ENCODE measurements around the gene DOCK4.

The DOCK4 gene

DNA sequence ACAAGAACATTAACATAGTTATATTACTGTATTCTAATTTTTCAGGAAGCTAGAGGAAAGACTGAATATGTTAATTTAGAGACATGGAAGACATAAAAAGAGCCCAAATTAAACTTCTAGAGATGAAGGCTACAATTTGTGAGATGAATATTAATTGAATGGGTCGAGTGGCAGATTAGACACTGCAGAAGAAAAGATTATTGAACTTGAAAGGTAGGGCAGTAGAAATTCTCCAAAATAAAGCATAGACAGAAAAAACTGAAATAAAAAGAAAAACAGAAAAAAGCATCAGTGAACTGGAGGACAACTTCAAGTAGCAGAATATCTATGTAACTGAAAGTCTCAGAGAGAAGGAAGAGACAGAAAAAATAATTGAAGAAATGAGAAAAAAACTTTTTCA lies 369.6 kb downstream of the DOCK4 start:
- no peak for DNase-seq

DNA sequence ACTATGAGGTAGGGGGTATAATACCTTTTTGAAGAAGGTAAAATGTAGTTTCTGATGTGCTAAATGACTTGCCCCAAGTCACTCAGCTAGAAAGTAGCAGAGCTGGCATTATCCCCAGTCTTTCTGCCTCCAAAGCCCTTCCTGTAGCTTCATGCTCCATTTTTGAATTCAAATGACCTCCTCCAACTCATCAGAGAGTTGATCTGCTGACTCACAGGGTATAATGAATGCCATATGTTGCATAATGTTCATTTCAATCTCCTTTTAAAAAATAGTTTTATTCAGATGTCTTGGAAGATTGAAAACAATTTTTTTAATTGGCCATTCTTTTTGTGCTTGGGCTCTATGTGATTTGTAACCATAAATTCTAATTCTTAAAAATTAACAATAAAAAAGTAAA lies 371.1 kb downstream of the DOCK4 start:
- DNase-seq: no peak

DNA sequence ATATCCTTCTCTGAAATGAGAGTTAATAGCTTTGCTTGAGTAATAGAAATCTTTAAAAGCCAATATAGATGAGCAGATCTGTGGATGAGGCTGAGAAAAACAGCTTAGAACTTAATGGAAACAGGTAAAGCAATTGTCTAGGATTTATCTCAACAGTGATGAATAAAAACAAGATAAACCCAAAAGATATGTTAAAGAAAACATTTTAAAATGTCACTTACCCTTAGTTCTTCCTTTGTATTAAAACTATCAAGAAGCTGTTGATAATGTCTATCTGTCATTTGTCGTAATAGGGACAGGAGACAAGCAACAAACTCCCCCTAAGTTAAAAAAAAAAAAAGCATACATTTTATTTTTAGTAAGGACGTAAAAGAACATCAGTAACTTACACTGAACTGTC lies 371.8 kb downstream of the DOCK4 start:
- DNase-seq: no peak

DNA sequence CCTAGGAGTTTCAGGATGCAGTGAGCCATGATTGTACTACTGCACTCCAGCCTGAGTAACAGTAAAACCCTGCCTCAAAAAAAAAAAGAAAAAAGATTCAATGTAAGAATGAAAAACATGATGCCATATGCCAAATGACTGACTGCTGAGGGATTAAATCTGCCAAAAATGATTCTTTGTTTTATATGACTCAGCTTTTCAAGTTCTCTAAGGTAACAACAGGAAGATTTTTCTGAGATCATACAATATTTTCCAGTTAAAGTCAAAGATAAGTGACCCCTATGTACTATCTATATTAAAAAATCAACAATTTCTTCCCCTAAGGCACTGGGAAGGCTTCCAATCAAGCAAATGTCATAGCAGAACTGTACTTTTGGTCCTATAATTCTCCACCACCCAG lies 372.7 kb downstream of the DOCK4 start:
- no peak for DNase-seq

DNA sequence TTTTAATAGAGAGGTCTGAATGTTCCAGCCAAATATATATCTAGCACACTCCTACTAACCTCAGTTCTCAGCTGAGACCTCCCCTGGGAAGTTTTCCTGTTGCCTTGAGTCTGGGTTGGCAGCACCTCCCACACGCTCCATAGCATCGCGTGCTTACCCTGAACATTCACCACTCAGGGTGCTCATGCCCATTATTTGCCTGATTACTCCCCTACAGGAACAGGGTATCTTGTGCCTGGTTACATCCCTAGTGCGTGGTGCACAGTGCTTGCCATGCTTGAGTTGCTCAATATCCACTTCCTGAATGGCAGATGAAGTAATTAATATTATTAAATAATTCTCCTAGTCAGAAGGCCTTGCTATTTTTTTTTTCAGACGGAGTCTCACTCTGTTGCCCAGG lies 374.0 kb downstream of the DOCK4 start:
- no peak for DNase-seq

DNA sequence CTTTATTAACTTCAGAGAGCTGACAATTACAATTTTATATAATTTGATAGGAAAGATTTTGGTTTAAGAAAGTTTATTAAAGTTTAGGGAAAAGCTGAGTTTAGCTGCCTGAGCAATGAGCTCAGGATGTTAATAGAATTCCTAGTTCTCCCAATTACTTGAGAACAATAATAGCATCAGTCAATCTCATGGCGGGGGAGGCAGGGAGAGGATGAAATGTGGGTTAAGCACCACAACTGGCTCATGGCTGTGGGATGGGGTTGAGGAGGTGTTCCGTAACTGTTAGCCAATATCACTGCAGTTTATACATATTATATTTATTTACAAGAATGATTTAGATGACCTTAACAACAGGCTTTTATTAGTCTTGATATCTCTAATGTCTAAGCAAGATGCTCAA lies 377.0 kb downstream of the DOCK4 start:
- DNase-seq: no peak

DNA sequence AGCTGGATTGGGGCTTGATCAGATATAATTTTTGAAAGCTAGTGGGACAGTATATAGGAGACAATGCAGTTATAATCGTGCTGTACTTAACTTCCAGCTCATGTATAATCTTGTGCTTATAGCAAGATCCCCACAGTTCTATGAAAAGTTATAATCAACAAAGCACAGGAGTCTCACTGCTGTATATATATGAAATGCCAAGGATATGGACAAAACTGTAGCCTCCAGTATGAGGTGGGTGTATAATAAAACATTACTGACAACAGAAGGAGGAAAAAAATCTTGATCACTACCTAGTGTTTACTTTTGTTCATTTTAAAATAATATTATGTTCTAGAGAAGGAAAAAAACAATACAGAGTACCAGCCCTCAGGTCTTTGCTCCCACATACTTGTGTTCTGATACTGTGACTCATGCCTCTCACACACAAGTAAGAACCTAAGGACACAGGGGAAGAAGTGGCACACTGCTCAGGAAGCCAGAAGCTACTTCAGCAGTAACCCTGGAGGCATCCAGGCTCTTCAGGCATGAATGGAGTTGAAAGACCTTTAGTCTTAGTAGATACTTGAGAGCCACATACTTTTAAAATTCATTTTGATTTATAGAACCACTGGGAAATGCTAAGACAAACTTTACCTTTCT lies 378.2 kb downstream of the DOCK4 start:
- no peak for DNase-seq

DNA sequence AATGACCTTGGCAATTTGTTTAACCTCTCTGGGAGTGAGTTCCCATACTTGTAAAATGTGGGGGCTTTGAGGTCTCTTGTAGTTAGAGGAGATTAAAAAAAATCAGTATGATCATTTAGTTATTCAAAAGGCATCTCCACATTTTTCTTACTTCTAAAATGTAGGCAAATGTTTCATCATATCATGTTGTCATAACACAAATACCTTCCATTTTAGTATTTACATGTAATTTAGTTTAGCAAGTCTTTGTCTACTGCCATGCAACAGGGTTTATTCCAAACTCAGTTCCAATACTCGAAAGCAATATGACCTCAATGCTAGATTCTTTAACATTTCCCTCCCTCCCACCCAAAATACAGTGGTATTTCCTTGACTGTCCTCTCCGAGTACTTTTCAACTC lies 381.2 kb downstream of the DOCK4 start:
- DNase-seq: no peak

DNA sequence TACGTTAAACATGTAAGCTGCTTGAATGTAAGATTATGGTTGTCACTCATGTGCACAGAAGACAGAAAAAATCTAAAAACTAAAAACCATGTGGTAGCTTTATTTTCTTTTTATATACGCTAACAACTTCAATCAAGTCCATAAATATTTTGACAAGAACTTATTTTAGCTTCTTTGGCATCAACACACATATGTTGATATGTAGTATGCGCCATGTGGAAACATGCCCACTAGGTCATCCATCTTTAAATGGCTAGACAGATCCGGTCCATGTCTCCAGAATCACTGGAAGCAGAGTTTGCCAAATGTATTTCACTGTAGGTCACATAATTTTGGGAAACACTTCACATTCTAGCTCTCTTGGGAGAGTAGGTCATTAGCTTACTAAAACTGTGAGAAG lies 382.4 kb downstream of the DOCK4 start:
- DNase-seq: no peak

DNA sequence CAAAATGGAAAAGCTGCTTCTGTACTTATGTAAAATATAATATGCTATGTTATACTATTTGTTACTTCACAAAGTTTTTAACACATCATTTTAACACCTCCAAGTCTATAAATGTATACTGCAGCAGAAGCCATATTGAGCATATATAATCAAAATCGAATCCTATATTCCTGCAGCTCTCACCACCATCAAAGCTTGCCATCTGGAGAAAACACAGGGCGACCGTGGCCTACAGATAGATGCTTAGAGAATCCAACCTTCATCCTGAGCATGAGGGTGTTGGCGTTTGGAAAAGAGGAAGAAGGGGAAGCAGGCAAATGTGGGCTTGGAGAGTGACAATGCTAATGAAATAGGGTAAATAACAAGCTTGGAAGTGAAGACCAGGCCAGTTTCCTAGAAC lies 385.2 kb downstream of the DOCK4 start:
- DNase-seq: no peak

DNA sequence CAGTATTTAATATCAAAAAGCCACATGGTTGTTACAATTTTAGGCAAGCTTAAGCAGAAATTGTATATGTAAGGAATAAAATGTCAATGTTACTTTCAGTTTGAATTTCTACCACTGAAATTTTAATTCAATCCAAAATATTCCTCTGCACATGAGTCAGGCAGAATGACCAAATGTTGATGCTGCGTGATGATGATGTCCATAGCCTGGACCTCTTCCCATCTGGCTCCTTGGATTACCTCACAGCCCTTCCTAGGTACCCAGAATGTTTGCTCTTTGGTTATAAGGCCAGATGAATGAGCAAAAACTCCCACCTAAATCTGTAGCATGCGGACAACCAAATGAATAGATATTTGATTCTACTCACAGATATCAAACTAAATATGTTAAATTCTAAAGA lies 385.6 kb downstream of the DOCK4 start:
- no peak for DNase-seq

DNA sequence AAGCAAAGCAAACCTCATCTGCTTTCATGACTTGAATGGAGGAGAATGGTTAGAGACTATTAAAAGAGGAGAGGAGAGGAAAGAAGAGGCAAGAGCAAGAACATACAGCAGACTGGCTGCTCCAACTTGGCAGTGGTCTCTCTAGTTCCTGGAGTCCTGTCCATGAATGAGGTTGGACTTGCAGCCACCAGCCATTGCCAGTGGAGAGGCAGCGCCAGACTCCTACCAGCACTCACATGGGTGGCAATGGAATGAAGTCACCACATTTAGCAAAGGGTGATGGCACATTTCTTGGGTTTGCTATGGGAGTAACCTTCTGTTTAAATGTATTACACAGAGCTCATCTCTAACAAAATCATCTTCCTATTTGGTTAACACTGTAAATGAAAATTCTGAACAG lies 386.1 kb downstream of the DOCK4 start:
- no peak for DNase-seq

DNA sequence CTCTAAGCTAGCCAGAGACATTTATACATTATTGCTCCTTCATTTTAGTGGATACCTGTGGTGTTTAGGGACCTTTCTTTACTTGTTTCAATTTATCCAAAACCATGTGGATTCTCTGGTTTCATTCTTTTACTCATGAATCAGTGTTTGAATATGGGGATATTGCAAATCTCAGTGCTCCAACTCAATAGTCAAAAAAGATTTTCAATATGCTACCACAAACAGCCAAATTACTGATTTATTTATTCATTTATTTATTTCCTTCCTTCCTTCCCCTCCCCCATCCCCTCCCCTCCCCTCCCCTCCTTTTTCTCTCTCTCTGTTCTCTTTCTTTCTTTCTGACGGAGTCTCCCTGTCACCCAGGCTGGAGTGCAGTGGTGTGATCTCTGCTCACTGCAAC lies 390.8 kb downstream of the DOCK4 start:
- no peak for DNase-seq

DNA sequence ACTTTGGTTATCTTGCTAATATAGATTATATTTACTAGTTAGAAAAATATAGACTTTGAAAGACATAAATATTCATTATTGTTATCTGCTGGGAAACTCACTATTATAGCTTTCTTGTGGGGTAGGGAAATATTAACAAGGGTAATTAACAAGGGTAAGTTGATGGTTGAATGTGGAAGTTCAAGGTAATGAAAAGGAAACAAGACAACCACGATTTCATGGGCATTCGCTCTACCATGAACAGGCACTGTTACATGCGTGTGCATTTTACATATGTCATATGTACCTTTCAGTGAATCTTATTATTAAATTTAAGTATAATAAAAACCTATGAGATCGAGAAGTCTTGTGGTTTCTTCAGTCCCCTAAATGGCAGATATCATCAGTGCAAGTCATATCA lies 392.9 kb downstream of the DOCK4 start:
- no peak for DNase-seq

DNA sequence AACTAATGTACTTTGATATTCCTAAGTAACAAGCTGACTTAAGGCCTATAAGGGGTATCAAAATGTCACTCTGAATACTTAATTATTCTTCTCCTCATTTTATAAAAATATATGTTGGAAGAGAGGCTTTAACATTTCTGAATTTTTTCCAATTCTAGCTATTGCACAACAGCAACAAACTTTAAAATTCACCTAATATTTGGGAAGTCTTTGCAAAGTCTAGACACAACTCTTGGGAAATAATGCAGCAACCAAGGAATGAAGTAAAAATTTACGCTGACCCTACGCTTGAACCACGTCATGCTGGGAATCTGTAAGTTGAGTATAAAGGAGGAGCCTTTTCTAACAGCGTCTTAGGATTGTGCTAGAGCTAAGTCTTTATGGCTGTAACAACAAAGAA lies 400.0 kb downstream of the DOCK4 start:
- no peak for DNase-seq

DNA sequence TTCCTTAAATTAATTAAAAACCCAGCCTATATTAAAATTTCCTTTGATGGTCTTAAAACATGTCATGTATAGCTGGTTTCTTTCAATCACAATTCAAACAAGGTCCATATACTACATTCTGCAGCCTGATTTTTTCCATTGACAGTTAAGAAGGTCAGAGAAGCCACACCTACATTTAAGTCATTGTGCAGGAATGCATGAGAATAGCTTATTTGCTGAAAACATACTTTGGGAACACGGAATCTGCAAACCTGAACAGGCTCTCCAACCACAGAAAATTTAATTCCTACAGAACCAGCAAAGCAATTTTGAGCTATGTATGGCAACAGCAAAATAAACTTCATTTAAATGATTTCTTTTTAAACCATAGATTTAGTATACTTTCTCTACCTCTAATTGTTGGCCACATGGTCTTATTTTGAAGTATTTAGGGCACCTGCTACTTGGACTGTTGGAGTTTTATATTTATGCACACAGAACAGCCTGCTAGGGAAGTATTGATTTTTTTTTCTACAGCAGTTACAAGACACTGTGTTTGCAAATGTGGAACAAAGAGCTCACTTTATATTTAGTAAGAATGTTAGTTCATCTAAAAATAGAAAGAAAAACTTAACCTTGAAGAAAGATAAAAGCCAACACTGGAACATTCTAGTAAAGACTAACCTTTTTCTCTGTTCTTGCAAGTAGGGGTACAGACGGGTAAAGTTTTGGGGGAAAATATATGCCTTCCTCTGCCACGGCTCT lies 403.0 kb downstream of the DOCK4 start:
- no peak for DNase-seq

DNA sequence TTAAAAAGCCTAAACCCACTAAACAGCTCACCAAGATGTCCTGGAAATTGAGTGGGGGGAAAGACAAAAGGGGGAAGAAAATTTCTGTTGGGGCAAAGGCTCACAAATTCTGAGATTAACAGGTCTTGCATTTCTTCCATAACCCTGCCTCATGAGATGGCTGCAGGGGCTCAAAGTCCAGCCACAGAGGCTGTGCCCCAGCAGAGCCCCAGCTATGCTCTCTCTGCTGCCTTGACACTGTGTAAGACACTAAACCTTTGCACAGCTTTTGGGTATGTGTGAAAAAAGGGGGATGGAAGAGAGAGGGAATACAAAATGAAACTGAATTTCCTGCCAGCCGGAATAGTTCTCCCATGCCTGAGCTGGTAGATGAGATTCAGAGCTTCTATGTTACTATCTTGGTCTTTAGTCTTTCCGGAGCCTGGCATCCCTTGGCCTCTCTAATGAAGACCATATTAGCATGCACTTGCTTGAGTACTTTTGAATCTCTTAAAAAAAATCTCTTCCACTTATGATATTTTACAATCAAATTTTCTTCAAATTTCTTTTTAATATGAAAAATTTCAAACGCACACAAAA lies 403.9 kb downstream of the DOCK4 start:
- no peak for DNase-seq

DNA sequence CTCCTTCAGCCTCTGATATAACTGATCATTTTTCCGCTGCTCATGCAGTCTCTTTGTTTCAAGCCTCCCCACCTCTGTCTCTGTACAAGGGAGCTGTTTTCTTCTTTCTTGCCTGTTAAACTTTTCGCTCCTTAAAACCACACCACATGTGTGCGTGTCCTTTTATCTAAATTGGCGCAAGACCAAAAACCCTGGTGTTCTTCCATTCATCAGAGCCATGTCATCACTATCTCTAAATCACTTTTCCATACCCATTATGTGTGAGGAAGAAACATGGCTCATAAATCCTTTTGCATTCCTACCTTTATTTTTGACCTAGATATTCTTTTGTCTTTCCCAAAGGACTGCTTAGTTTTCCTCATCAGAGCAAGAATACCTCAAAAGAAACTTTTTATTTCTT lies 404.9 kb downstream of the DOCK4 start:
- DNase-seq: no peak

DNA sequence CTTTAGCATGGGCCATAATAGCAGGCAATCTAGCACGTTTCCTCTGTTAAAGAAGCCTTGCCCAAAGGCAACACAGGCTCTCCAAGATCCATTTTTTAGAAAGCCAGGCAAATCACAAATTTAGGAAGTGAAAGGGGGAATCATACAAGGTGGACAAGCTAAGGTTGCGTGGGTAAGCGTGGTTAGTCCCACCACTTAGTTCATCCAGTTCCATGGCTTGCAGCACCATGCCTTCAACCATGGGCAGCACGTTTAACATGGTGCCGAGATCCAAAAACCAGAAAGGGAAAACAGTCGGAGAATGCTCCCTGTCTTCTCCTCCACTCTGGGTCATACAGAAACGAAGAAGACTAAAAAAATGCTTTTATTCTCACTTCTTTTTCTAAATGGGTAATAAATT lies 409.5 kb downstream of the DOCK4 start:
- DNase-seq: no peak

DNA sequence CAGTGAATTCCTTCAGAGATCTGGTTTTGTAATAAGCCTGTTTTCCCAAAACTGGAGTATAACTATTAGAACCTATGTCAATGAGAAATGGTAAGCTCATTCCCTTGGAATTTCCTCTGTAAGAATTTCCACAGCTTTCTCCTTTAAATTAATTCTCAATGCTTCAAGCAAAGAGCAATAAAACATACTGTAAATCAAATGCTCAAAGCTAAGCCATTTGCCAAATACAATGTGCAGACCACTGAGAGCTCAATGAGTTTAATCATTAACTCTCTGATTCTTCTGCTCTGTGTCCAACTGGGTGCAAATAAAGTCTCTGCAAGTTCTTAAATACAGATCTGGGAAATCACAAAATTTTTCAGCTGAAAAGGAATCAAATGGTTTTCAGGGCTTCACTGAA lies 416.3 kb downstream of the DOCK4 start:
- no peak for DNase-seq

DNA sequence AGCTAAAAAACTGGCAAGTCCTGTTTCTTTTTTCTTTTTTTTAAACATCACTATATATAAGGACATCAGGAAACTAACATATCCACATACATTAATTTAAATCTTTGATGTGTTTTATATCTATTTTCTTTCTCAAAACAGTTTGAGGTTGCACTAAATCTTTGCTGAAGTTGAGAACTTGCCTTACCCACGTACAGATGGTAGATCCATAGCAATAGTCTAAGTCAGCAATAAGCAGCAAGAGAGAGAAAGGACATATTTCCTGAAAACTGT lies 417.2 kb downstream of the DOCK4 start:
- DNase-seq: no peak

DNA sequence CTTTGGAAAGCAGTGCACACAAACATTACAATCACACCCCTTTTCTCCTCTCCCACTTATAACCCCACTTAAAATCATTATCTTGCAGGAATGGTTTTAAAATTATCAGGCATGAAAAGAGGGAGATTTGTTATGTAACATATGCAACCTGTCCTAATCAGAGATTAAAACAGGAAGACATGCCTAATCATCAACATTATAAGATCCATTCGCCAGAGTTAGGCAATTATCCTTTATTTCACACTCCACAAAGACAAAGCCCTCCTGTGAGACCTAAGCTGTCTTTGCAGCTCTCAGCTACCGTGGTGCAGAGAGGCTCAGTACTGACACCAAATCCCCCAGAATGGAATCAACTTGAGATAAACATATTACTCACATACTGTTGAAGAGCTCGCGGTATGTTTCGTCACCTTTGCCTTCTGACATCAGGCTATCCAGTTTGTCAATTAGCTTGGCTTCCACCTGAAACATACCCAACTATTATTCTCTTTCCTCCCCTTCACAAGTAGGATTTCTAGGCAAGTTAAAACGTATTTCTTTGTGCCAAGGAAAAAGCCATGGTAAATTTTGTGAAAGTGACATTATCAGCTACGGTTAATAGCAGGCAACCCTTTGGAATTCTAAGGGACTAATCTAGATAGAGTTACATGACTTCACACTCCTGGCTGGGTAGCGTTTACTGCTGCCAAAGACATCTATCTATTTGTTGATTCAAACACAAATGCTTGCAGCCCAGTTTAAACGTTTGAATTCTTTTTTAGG lies 417.7 kb downstream of the DOCK4 start:
- DNase-seq: no peak

DNA sequence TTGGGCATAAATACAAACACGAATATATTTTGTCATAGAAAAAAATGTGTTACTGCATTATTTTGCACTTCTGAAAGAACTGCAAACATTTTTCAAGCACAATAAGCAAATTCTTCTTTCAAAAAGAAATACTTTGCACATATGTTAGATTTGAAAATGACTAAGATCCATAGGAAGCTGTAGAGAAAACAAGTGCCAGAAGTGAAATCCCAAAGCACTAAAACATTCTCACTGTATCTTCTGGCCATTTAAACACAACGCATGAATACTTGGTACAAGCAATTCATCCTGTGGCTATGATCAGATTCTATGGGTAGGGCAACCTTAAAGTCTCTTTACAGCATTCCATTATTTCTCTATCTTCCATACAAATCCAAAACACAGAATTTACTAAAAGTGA lies 418.5 kb downstream of the DOCK4 start:
- DNase-seq: no peak

DNA sequence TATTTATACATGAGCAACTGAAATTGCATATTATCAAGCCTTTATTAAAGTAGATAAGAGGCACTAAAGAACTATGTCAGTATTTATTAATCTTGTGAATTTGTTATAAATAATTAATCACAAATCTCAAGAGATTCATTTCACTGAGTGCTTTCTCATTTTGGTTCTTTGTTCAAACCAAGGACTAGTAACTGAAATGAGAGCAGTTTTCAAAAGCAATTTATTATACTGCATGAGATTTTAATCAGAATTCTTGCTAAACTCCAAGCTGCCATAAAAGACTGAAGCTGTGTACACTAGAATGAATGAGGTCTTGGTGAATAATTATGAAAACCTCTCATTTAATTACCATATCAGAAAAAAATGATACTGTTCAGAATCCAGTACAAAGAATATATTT lies 419.1 kb downstream of the DOCK4 start:
- no peak for DNase-seq
